GM21360 (cell line): Measurements from ENCODE around the gene ERN1.

Source experiments
- ATAC-seq: cut with Tn5 transposase; IDR thresholded peaks from one replicate; pipeline ENCODE4 v1.9.1; 2021; ENCODE audit warnings: mild to moderate bottlenecking, moderate library complexity; ENCODE audit not compliant: unreplicated experiment

ERN1 gene

GRCh38 chr17:64087252-64088005, 42.5 kb downstream of the ERN1 start:
- no peak for ATAC-seq

GRCh38 chr17:64085650-64086005, 44.3 kb downstream of the ERN1 start:
- ATAC-seq = no peak

GRCh38 chr17:64084940-64085649, 44.8 kb downstream of the ERN1 start:
- no peak for ATAC-seq

GRCh38 chr17:64084086-64084939, 45.6 kb downstream of the ERN1 start:
- no peak for ATAC-seq

GRCh38 chr17:64083563-64084085, 46.3 kb downstream of the ERN1 start:
- ATAC-seq = no peak

GRCh38 chr17:64083093-64083492, 46.9 kb downstream of the ERN1 start:
- ATAC-seq = no peak

- ATAC-seq = no peak
Observed at GRCh38 chr17:64081802-64082799, 47.8 kb downstream of the ERN1 start.

- ATAC-seq = no peak
Observed at GRCh38 chr17:64080174-64080618, 49.7 kb downstream of the ERN1 start.

GRCh38 chr17:64077379-64077778, 52.6 kb downstream of the ERN1 start:
- no peak for ATAC-seq

GRCh38 chr17:64075913-64076312, 54.0 kb downstream of the ERN1 start:
- ATAC-seq = no peak

- ATAC-seq = no peak
Observed at GRCh38 chr17:64074704-64075426, 55.1 kb downstream of the ERN1 start.

GRCh38 chr17:64073771-64074703, 55.9 kb downstream of the ERN1 start:
- peak; percentile 57 for ATAC-seq

GRCh38 chr17:64071111-64071510, 58.8 kb downstream of the ERN1 start:
- ATAC-seq = no peak

- no peak for ATAC-seq
Observed at GRCh38 chr17:64070213-64070612, 59.7 kb downstream of the ERN1 start.

- no peak for ATAC-seq
Observed at GRCh38 chr17:64069143-64069542, 60.8 kb downstream of the ERN1 start.

- no peak for ATAC-seq
Observed at GRCh38 chr17:64067657-64068056, 62.3 kb downstream of the ERN1 start.

GRCh38 chr17:64066716-64067115, 63.2 kb downstream of the ERN1 start:
- no peak for ATAC-seq

- ATAC-seq = no peak
Observed at GRCh38 chr17:64065161-64065560, 64.8 kb downstream of the ERN1 start.
